H9 (cell line): ENCODE measurements around the gene HUNK. TPM values are rescaled to one million over a fixed set of nuclear protein-coding genes. Genes with fewer than 3 reads are reported as not detected.

ENCODE experiments used
- DNase-seq: peaks from one replicate; pipeline ENCODE4 v3.0.0-alpha.2; 2017
- H2AFZ ChIP-seq: one replicate; pipeline ENCODE4 v1.6.1; 2013; ENCODE audit warnings: mild to moderate bottlenecking, low read length, control low read depth, moderate library complexity
- H2AK5ac ChIP-seq: 2 replicates; pipeline ENCODE4 v1.6.1; 2013; ENCODE audit warnings: low read length, control low read depth, mixed read lengths; ENCODE audit not compliant: insufficient read length
- H2BK120ac ChIP-seq: one replicate; pipeline ENCODE4 v1.6.1; 2013; ENCODE audit warnings: low read depth, mild to moderate bottlenecking, low read length, control low read depth, inconsistent platforms; ENCODE audit not compliant: poor library complexity, severe bottlenecking
- H2BK12ac ChIP-seq: 2 replicates; pipeline ENCODE4 v1.6.1; 2013; ENCODE audit warnings: low read length, control low read depth, mixed read lengths, low read depth; ENCODE audit not compliant: insufficient read length
- H2BK15ac ChIP-seq: 2 replicates; pipeline ENCODE4 v1.6.1; 2013; ENCODE audit warnings: low read depth, low read length, control low read depth
- H2BK20ac ChIP-seq: one replicate; pipeline ENCODE4 v1.6.1; 2013; ENCODE audit warnings: low read depth, mild to moderate bottlenecking, low read length, control low read depth, inconsistent platforms; ENCODE audit not compliant: poor library complexity, severe bottlenecking
- H2BK5ac ChIP-seq: 2 replicates; pipeline ENCODE4 v1.6.1; 2013; ENCODE audit warnings: low read length, control low read depth, mixed read lengths; ENCODE audit not compliant: insufficient read length
- H3K14ac ChIP-seq: 2 replicates; pipeline ENCODE4 v1.6.1; 2013; ENCODE audit warnings: low read length, control low read depth; ENCODE audit not compliant: insufficient read depth
- H3K18ac ChIP-seq: 2 replicates; pipeline ENCODE4 v1.6.1; 2013; ENCODE audit warnings: low read depth, mild to moderate bottlenecking, mixed read lengths, low read length, control low read depth; ENCODE audit not compliant: insufficient read length
- H3K23ac ChIP-seq: 2 replicates; pipeline ENCODE4 v1.6.1; 2013; ENCODE audit warnings: low read length, control low read depth, mixed read lengths, low read depth; ENCODE audit not compliant: insufficient read length
- H3K23me2 ChIP-seq: 2 replicates; pipeline ENCODE4 v1.6.1; 2013; ENCODE audit warnings: low read depth, mild to moderate bottlenecking, mixed read lengths, low read length, control low read depth; ENCODE audit not compliant: insufficient read length, poor library complexity, severe bottlenecking
- H3K27ac ChIP-seq: 2 replicates; pipeline ENCODE4 v1.5.1; 2013; ENCODE audit warnings: low read length, control low read depth, mixed read lengths, low read depth; ENCODE audit not compliant: insufficient read length
- H3K27me3 ChIP-seq: 2 replicates; pipeline ENCODE4 v1.6.1; 2013; ENCODE audit warnings: low read length, control low read depth, inconsistent platforms; ENCODE audit not compliant: insufficient read depth
- H3K4ac ChIP-seq: 2 replicates; pipeline ENCODE4 v1.6.1; 2013; ENCODE audit warnings: low read depth, mild to moderate bottlenecking, control low read depth, inconsistent platforms, low read length, moderate library complexity
- H3K4me1 ChIP-seq: 2 replicates; pipeline ENCODE4 v1.6.1; 2013; ENCODE audit warnings: low read length, control low read depth, inconsistent platforms; ENCODE audit not compliant: insufficient read depth
- H3K4me2 ChIP-seq: 2 replicates; pipeline ENCODE4 v1.6.1; 2013; ENCODE audit warnings: low read length, control low read depth, mixed read lengths; ENCODE audit not compliant: insufficient read length, insufficient read depth
- H3K56ac ChIP-seq: 2 replicates; pipeline ENCODE4 v1.6.1; 2013; ENCODE audit warnings: low read depth, mild to moderate bottlenecking, mixed read lengths, low read length, control low read depth; ENCODE audit not compliant: insufficient read length
- H3K79me1 ChIP-seq: 2 replicates; pipeline ENCODE4 v1.6.1; 2013; ENCODE audit warnings: low read depth, mild to moderate bottlenecking, moderate library complexity, low read length, control low read depth, inconsistent platforms; ENCODE audit not compliant: insufficient read depth, poor library complexity, severe bottlenecking
- H3K79me2 ChIP-seq: 2 replicates; pipeline ENCODE4 v1.6.1; 2013; ENCODE audit warnings: low read length, control low read depth, inconsistent platforms; ENCODE audit not compliant: insufficient read depth
- H3K9ac ChIP-seq: 2 replicates; pipeline ENCODE4 v1.6.1; 2013; ENCODE audit warnings: low read length, control low read depth, mixed read lengths; ENCODE audit not compliant: insufficient read length; ENCODE audit errors: extremely low read depth
- H3K9me3 ChIP-seq: one replicate; pipeline ENCODE4 v1.6.1; 2013; ENCODE audit warnings: low read depth, low read length, inconsistent platforms; ENCODE audit not compliant: control insufficient read depth
- H3T11ph ChIP-seq: one replicate; pipeline ENCODE4 v1.6.1; 2013; ENCODE audit warnings: mild to moderate bottlenecking, low read length, control low read depth, inconsistent platforms
- H4K20me1 ChIP-seq: one replicate; pipeline ENCODE4 v1.6.1; 2013; ENCODE audit not compliant: control insufficient read depth, insufficient read length, insufficient read depth
- H4K5ac ChIP-seq: 2 replicates; pipeline ENCODE4 v1.6.1; 2013; ENCODE audit warnings: low read depth, mild to moderate bottlenecking, mixed read lengths, low read length, control low read depth; ENCODE audit not compliant: insufficient read length
- H4K8ac ChIP-seq: replicated peaks from 2 replicates; pipeline ENCODE4 v1.6.1; 2013; ENCODE audit warnings: low read length, control low read depth, mixed read lengths, low read depth; ENCODE audit not compliant: insufficient read length
- H4K91ac ChIP-seq: 2 replicates; pipeline ENCODE4 v1.6.1; 2013; ENCODE audit warnings: low read depth, mild to moderate bottlenecking, moderate library complexity, mixed read lengths, low read length, control low read depth; ENCODE audit not compliant: insufficient read length
- H3K27ac Mint-ChIP-seq, 3 experiments: 2 replicates in 2 of 3; 3 replicates in 1 of 3; pipeline ENCODE4 v1.8.0; 2020 to 2021; ENCODE audit warnings: mixed read lengths in 3 of 3, mild to moderate bottlenecking in 1 of 3, moderate library complexity in 1 of 3
- H3K27me3 Mint-ChIP-seq: 2 replicates; pipeline ENCODE4 v1.8.0; 2021; ENCODE audit warnings: low read depth, mild to moderate bottlenecking, moderate library complexity, mixed read lengths
- H3K36me3 Mint-ChIP-seq, 3 experiments: 2 replicates in 2 of 3; 3 replicates in 1 of 3; pipeline ENCODE4 v1.8.0; 2020 to 2021; ENCODE audit warnings: low read depth in 3 of 3, mixed read lengths in 3 of 3; ENCODE audit not compliant: insufficient read depth in 1 of 3
- H3K4me1 Mint-ChIP-seq, 2 experiments: 2 replicates each; pipeline ENCODE4 v1.8.0; 2020; ENCODE audit warnings: mixed read lengths in 2 of 2
- H3K4me3 Mint-ChIP-seq, 2 experiments: 2 replicates in 1 of 2; 3 replicates in 1 of 2; pipeline ENCODE4 v1.8.0; 2020 to 2021; ENCODE audit warnings: mild to moderate bottlenecking in 2 of 2, mixed read lengths in 2 of 2, moderate library complexity in 1 of 2
- H3K9me3 Mint-ChIP-seq, 2 experiments: 2 replicates in 1 of 2; 3 replicates in 1 of 2; pipeline ENCODE4 v1.8.0; 2020; ENCODE audit warnings: mild to moderate bottlenecking in 2 of 2, mixed read lengths in 2 of 2, moderate library complexity in 1 of 2
- CTCF ChIP-seq: fragments of 200-600 bp; sonication (generic); conservative IDR thresholded peaks from 3 replicates; pipeline ENCODE4 v1.8.0; 2021; ENCODE audit warnings: antibody characterized with exemption, mild to moderate bottlenecking
- WGBS: extraction: QIAGEN DNeasy Blood & Tissue Kit; methylation state at CpG from one replicate; pipeline ENCODE4 v1.1.7; 2013; ENCODE audit warnings: missing lambda C conversion rate, low lambda C conversion rate, mixed read lengths; ENCODE audit not compliant: insufficient read length; ENCODE audit errors: extremely low coverage; 5-methylcytosine and 5-hydroxymethylcytosine counted together
- total RNA-seq: library from RNA; stranded (reverse); gene quantifications from 2 replicates; pipeline ENCODE4 v1.2.1, GENCODE V29; 2021

HUNK gene
- total RNA-seq, 1 experiment from 2014 or later, result 5.8 TPM

- no peak overlapping the region for H3K27ac ChIP-seq
- Mint-ChIP-seq H3K27ac (no peak overlapping the region), H3K9me3 (no peaks in the 10 kb centered on the region), H3K4me3 (no peak overlapping the region), H3K4me1 (peaks cover 4% of the 10 kb centered on the region in 2 experiments), H3K27me3 (no peaks in the 10 kb centered on the region; the same call in none of the 2 replicates), H3K36me3 (no peaks in the 10 kb centered on the region)
- no peak for TF ChIP-seq CTCF
- no peak overlapping the region for H3K18ac ChIP-seq
- no peak overlapping the region for H2BK120ac ChIP-seq
- H3K4me1 ChIP-seq, result no peaks in the 10 kb centered on the region
- no peaks in the 10 kb centered on the region for H3K9me3 ChIP-seq
- H3K4ac ChIP-seq, result no peak overlapping the region
- H2BK20ac ChIP-seq, result no peak overlapping the region
- H4K8ac ChIP-seq, result no peak overlapping the region
- no peak overlapping the region for H2BK5ac ChIP-seq
- H3K79me2 ChIP-seq, result no peaks in the 10 kb centered on the region
- no peak overlapping the region for H3K4me2 ChIP-seq
- WGBS, result no CpG with 5 or more reads among the region's 11 CpGs
- no peak overlapping the region for H2AFZ ChIP-seq
- no peak overlapping the region for H2BK12ac ChIP-seq
- H3K14ac ChIP-seq, result no peak overlapping the region
- H4K5ac ChIP-seq, result no peak overlapping the region
- H2BK15ac ChIP-seq, result no peak overlapping the region
- DNase-seq, result no peak
- no peak overlapping the region for H3T11ph ChIP-seq
- no peak overlapping the region for H3K56ac ChIP-seq
- no peak overlapping the region for H3K23ac ChIP-seq
- H3K27me3 ChIP-seq, result no peaks in the 10 kb centered on the region; the same call in 1 of the 2 replicates
- no peak overlapping the region for H4K91ac ChIP-seq
- H4K20me1 ChIP-seq, result no peaks in the 10 kb centered on the region
- no peaks in the 10 kb centered on the region for H3K79me1 ChIP-seq
- no peak overlapping the region for H2AK5ac ChIP-seq
- no peak overlapping the region for H3K9ac ChIP-seq
- H3K23me2 ChIP-seq, result no peaks in the 10 kb centered on the region
Measured at GRCh38 chr21:31865429-31865970, 7.3 kb upstream of the HUNK start.
